Hepatocyte (in vitro differentiated cells): Measurements from ENCODE around the gene PTPRM.

ENCODE experiments used
- CTCF ChIP-seq: fragments of 200-600 bp; sonication (generic); IDR thresholded peaks from 2 replicates; pipeline ENCODE4 v1.5.1; 2016; ENCODE audit warnings: antibody characterized with exemption, mild to moderate bottlenecking; ENCODE audit not compliant: poor library complexity
- EZH2phosphoT487 ChIP-seq: fragments of 200-600 bp; sonication (generic); IDR thresholded peaks from one replicate; pipeline ENCODE4 v1.6.1; 2018; ENCODE audit warnings: antibody characterized with exemption, mild to moderate bottlenecking, low read depth, moderate library complexity; ENCODE audit not compliant: unreplicated experiment, severe bottlenecking

DNA sequence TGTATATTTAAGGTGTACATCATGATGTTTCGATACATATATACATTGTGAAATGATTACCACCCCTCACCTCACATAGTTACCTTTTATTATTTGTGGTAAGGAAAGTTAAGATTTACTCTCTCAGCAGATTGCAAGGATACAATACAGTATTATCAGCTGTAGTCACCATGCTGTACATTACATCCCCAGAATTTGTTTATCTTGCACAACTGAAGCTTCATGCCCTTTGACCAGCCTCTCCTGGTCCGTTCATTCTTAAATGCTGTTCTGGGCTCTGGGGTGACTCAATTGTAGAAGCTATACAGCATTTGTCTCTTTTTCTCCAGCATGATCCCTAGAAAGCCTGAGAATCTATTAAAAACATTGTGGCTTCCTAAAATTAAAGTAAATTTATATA, 90.8 kb downstream of the PTPRM start:
- no peak for TF ChIP-seq CTCF
- no peak for TF ChIP-seq EZH2phosphoT487
